MM.1S (cell line): Measurements from ENCODE around the gene PAN3.

Experiments used
- DNase-seq: peaks from one replicate; pipeline ENCODE4 v3.0.0-alpha.2; 2015
- H2AFZ ChIP-seq: fragments of 300-600 bp; sonication (generic); 2 replicates; pipeline ENCODE4 v1.6.0; 2016; ENCODE audit warnings: antibody characterized with exemption, low read length
- H3F3A ChIP-seq: fragments of 300-600 bp; sonication (generic); 2 replicates; pipeline ENCODE4 v1.6.1; 2016; ENCODE audit warnings: mild to moderate bottlenecking, antibody characterized with exemption, low read length, moderate library complexity, mixed read lengths; ENCODE audit not compliant: insufficient read depth
- H3K27ac ChIP-seq: fragments of 300-600 bp; sonication (generic); 2 replicates; pipeline ENCODE4 v1.5.1; 2016; ENCODE audit warnings: mild to moderate bottlenecking, low read length
- H3K27me3 ChIP-seq: fragments of 300-600 bp; sonication (generic); replicated peaks from 2 replicates; pipeline ENCODE4 v1.6.0; 2016; ENCODE audit warnings: low read length; ENCODE audit not compliant: insufficient read depth
- H3K36me3 ChIP-seq: fragments of 300-600 bp; sonication (generic); replicated peaks from 2 replicates; pipeline ENCODE4 v1.6.1; 2016; ENCODE audit warnings: mild to moderate bottlenecking, low read length, mixed read lengths; ENCODE audit not compliant: insufficient read depth
- H3K4me1 ChIP-seq: fragments of 300-600 bp; sonication (generic); 2 replicates; pipeline ENCODE4 v1.6.1; 2016; ENCODE audit warnings: low read length, mixed read lengths
- H3K4me2 ChIP-seq: fragments of 300-600 bp; sonication (generic); 2 replicates; pipeline ENCODE4 v1.6.0; 2016; ENCODE audit warnings: low read depth, low read length
- H3K4me3 ChIP-seq: fragments of 300-600 bp; sonication (generic); 2 replicates; pipeline ENCODE4 v1.5.1; 2016; ENCODE audit warnings: low read length, mixed read lengths
- H3K79me2 ChIP-seq: fragments of 300-600 bp; sonication (generic); 2 replicates; pipeline ENCODE4 v1.6.1; 2016; ENCODE audit warnings: mixed run types, low read length, mixed read lengths
- H3K9ac ChIP-seq: fragments of 300-600 bp; sonication (generic); 2 replicates; pipeline ENCODE4 v1.6.1; 2016; ENCODE audit warnings: low read length, mixed read lengths
- H3K9me2 ChIP-seq: fragments of 300-600 bp; sonication (generic); replicated peaks from 2 replicates; pipeline ENCODE4 v1.6.1; 2016; ENCODE audit warnings: mild to moderate bottlenecking, low read length, mixed read lengths; ENCODE audit not compliant: insufficient read depth
- H3K9me3 ChIP-seq: fragments of 300-600 bp; sonication (generic); replicated peaks from 2 replicates; pipeline ENCODE4 v1.6.1; 2016; ENCODE audit warnings: mild to moderate bottlenecking, low read length, mixed read lengths; ENCODE audit not compliant: insufficient read depth
- H4K20me1 ChIP-seq: fragments of 300-600 bp; sonication (generic); 2 replicates; pipeline ENCODE4 v1.6.1; 2016; ENCODE audit warnings: mild to moderate bottlenecking, low read length, moderate library complexity, mixed read lengths; ENCODE audit not compliant: insufficient read depth
- EZH2 ChIP-seq: fragments of 300-600 bp; sonication (generic); optimal IDR thresholded peaks from 2 replicates; pipeline ENCODE3; 2017; ENCODE audit warnings: low read depth, mild to moderate bottlenecking, antibody characterized with exemption, low read length, mixed read lengths
- EZH2phosphoT487 ChIP-seq: fragments of 300-600 bp; sonication (generic); IDR thresholded peaks from 2 replicates; pipeline ENCODE4 v1.6.1; 2018; ENCODE audit warnings: antibody characterized with exemption, low read length
- TF ChIP-seq, protein P1 (sequence below): fragments of 300-600 bp; sonication (generic); IDR thresholded peaks from 2 replicates; pipeline ENCODE4 v1.5.1; 2016; ENCODE audit warnings: antibody characterized with exemption, low read length, mixed read lengths

The PAN3 gene

GRCh38 chr13:28106976-28107375 lies 31.4 kb upstream of the PAN3 start:
- Histone ChIP-seq H3K79me2 (no peaks in the 10 kb centered on the region), H3K4me1 (no peaks in the 10 kb centered on the region), H3K9me3 (no peaks in the 10 kb centered on the region), H3K27me3 (no peaks in the 10 kb centered on the region), H3K4me3 (no peak overlapping the region), H3F3A (no peaks in the 10 kb centered on the region), H3K9me2 (no peaks in the 10 kb centered on the region), H3K36me3 (no peaks in the 10 kb centered on the region), H3K4me2 (no peak overlapping the region), H3K9ac (no peak overlapping the region), H3K27ac (no peak overlapping the region), H2AFZ (no peak overlapping the region), H4K20me1 (no peaks in the 10 kb centered on the region)
- TF ChIP-seq, protein P1, sequence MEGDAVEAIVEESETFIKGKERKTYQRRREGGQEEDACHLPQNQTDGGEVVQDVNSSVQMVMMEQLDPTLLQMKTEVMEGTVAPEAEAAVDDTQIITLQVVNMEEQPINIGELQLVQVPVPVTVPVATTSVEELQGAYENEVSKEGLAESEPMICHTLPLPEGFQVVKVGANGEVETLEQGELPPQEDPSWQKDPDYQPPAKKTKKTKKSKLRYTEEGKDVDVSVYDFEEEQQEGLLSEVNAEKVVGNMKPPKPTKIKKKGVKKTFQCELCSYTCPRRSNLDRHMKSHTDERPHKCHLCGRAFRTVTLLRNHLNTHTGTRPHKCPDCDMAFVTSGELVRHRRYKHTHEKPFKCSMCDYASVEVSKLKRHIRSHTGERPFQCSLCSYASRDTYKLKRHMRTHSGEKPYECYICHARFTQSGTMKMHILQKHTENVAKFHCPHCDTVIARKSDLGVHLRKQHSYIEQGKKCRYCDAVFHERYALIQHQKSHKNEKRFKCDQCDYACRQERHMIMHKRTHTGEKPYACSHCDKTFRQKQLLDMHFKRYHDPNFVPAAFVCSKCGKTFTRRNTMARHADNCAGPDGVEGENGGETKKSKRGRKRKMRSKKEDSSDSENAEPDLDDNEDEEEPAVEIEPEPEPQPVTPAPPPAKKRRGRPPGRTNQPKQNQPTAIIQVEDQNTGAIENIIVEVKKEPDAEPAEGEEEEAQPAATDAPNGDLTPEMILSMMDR: no peak
- no peak for TF ChIP-seq EZH2
- TF ChIP-seq EZH2phosphoT487: no peak
- no peak for DNase-seq

GRCh38 chr13:28110414-28110813 lies 27.9 kb upstream of the PAN3 start:
- no peaks in the 10 kb centered on the region for H3K4me1 ChIP-seq
- H3K9me2 ChIP-seq: no peaks in the 10 kb centered on the region
- H3K4me3 ChIP-seq: no peak overlapping the region
- H3K79me2 ChIP-seq: no peaks in the 10 kb centered on the region
- no peak overlapping the region for H3K9ac ChIP-seq
- no peak overlapping the region for H2AFZ ChIP-seq
- TF ChIP-seq EZH2 (no peak), EZH2phosphoT487 (no peak)
- TF ChIP-seq, protein P1: no peak
- no peak for DNase-seq
- no peaks in the 10 kb centered on the region for H3K9me3 ChIP-seq
- no peak overlapping the region for H3K27ac ChIP-seq
- H4K20me1 ChIP-seq: no peaks in the 10 kb centered on the region
- no peaks in the 10 kb centered on the region for H3K27me3 ChIP-seq
- H3F3A ChIP-seq: no peaks in the 10 kb centered on the region
- H3K36me3 ChIP-seq: no peaks in the 10 kb centered on the region
- no peak overlapping the region for H3K4me2 ChIP-seq

DNA sequence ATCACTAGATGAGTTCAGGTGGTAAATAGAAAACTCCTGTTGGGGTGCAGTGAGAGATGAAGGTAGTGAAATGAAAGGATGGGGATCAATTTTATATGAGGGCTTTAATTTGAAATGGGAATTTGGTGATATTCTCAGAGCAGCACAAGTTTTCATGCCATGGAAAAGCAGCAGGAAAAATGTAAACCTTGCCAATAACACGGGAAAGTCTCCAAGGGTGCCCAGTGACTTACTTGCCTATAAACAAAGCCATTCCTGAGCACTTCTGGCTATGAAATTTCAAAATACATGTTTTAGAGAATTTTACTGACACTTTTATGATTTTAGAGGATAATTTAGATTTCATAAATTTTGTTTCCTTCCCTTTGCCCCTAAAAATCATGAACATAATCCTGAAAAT lies 21.6 kb upstream of the PAN3 start:
- H3K79me2 ChIP-seq: no peaks in the 10 kb centered on the region
- no peak overlapping the region for H3K27ac ChIP-seq
- TF ChIP-seq EZH2phosphoT487: no peak
- no peak for TF ChIP-seq EZH2
- TF ChIP-seq, protein P1: no peak
- H3K9me2 ChIP-seq: no peaks in the 10 kb centered on the region
- no peaks in the 10 kb centered on the region for H3K36me3 ChIP-seq
- no peak overlapping the region for H3K9ac ChIP-seq
- H3K4me1 ChIP-seq: no peaks in the 10 kb centered on the region
- H3F3A ChIP-seq: no peaks in the 10 kb centered on the region
- H3K4me3 ChIP-seq: no peak overlapping the region
- H2AFZ ChIP-seq: no peak overlapping the region
- no peaks in the 10 kb centered on the region for H3K9me3 ChIP-seq
- H3K27me3 ChIP-seq: no peaks in the 10 kb centered on the region
- no peak overlapping the region for H3K4me2 ChIP-seq
- DNase-seq: no peak
- H4K20me1 ChIP-seq: no peaks in the 10 kb centered on the region
